Measurements from ENCODE around the gene OR2T29.
"Not testable (repeated sequence)": the region's sequence is repeated elsewhere in the genome, so short reads cannot be mapped to it uniquely, and the experiment has no call there.

Gene OR2T29

GRCh38 chr1:248562672-248563071, at the start of gene OR2T29:
TSS of gene OR2T29 (minus strand) at chr1:248562772. CDS start at chr1:248559491, 3,281 bp downstream.
- DNase-seq (ENCODE audit: low read depth in 2 of 2): not testable (repeated sequence)

GRCh38 chr1:248611883-248612414, 49.4 kb upstream of the OR2T29 start:
- DNase-seq (ENCODE audit: low read depth in 2 of 2): peak; percentile 12 to 22

- no peak for DNase-seq (ENCODE audit: low read depth in 2 of 2)
Measured at GRCh38 chr1:248610301-248610700, 47.7 kb upstream of the OR2T29 start.

- no peak for DNase-seq (ENCODE audit: low read depth in 2 of 2)
Measured at GRCh38 chr1:248599396-248599795, 36.8 kb upstream of the OR2T29 start.

GRCh38 chr1:248597589-248597988, 35.0 kb upstream of the OR2T29 start, which contains the start of gene OR2T10:
TSS of gene OR2T10 (minus strand) at chr1:248597700. CDS start at chr1:248593768, 3,932 bp downstream.
- DNase-seq (ENCODE audit: low read depth in 2 of 2): no peak

GRCh38 chr1:248596615-248597014, 34.0 kb upstream of the OR2T29 start:
- DNase-seq (ENCODE audit: low read depth in 2 of 2): no peak

- DNase-seq (ENCODE audit: low read depth in 2 of 2): no peak
Measured at GRCh38 chr1:248593226-248593625, 30.7 kb upstream of the OR2T29 start.

GRCh38 chr1:248592655-248593054, 30.1 kb upstream of the OR2T29 start:
- DNase-seq (ENCODE audit: low read depth in 2 of 2): no peak

GRCh38 chr1:248590055-248590454, 27.5 kb upstream of the OR2T29 start:
- DNase-seq (ENCODE audit: low read depth in 2 of 2): no peak

GRCh38 chr1:248589334-248589733, 26.8 kb upstream of the OR2T29 start:
- no peak for DNase-seq (ENCODE audit: low read depth in 2 of 2)

- DNase-seq (ENCODE audit: low read depth in 2 of 2): no peak
Measured at GRCh38 chr1:248585266-248585665, 22.7 kb upstream of the OR2T29 start.

GRCh38 chr1:248576260-248576980, 13.8 kb upstream of the OR2T29 start:
- DNase-seq (ENCODE audit: low read depth in 2 of 2): no peak

- not testable (repeated sequence) for DNase-seq (ENCODE audit: low read depth in 2 of 2)
Measured at GRCh38 chr1:248574657-248575056, 12.1 kb upstream of the OR2T29 start, which contains the start of gene OR2T34. TSS of gene OR2T34 (minus strand) at chr1:248574757. CDS start at chr1:248574757, 0 bp downstream.

- not testable (repeated sequence) for DNase-seq (ENCODE audit: low read depth in 2 of 2)
Measured at GRCh38 chr1:248573856-248574255, 11.3 kb upstream of the OR2T29 start.

GRCh38 chr1:248572049-248572448, 9.5 kb upstream of the OR2T29 start:
- not testable (repeated sequence) for DNase-seq (ENCODE audit: low read depth in 2 of 2)

- not testable (repeated sequence) for DNase-seq (ENCODE audit: low read depth in 2 of 2)
Measured at GRCh38 chr1:248570811-248571210, 8.2 kb upstream of the OR2T29 start.

GRCh38 chr1:248569049-248569448, 6.5 kb upstream of the OR2T29 start:
- not testable (repeated sequence) for DNase-seq (ENCODE audit: low read depth in 2 of 2)

- DNase-seq (ENCODE audit: low read depth in 2 of 2): peak in 1 of 2 donors; percentile 1
Measured at GRCh38 chr1:248565530-248566373, 3.2 kb upstream of the OR2T29 start.

- not testable (repeated sequence) for DNase-seq (ENCODE audit: low read depth in 2 of 2)
Measured at GRCh38 chr1:248551027-248551426, 11.5 kb downstream of the OR2T29 start.

- not testable (repeated sequence) for DNase-seq (ENCODE audit: low read depth in 2 of 2)
Measured at GRCh38 chr1:248547383-248547782, 15.2 kb downstream of the OR2T29 start.

GRCh38 chr1:248537449-248537848, 25.1 kb downstream of the OR2T29 start:
- not testable (repeated sequence) for DNase-seq (ENCODE audit: low read depth in 2 of 2)

- no peak for DNase-seq (ENCODE audit: low read depth in 2 of 2)
Measured at GRCh38 chr1:248521856-248522255, 40.7 kb downstream of the OR2T29 start.

Data from stimulated activated CD4-positive, alpha-beta T cell treated with anti-CD3 and anti-CD28 coated beads, Interleukin-15, amount 100 ng/mL, for 48 hours (primary cell).